K562 (cell line): ENCODE data around the gene YY1AP1. TPM values are rescaled to one million over a fixed set of nuclear protein-coding genes. Genes with fewer than 3 reads are reported as not detected.

Source experiments
- ATAC-seq: fragments of 200-7000 bp; cut with Tn5 transposase; 3 replicates; pipeline ENCODE4 v1.9.1; 2020; ENCODE audit warnings: moderate library complexity
- BruUV-seq: library from RNA; stranded (reverse); fragments of 400-500 nt; replicated peaks from 2 replicates; lab custom pipeline; 2021; lab: Mats Ljungman, UMichigan
- CTCF ChIA-PET: fragments of 300-600 bp; formaldehyde crosslinking; extraction: SDS; loops from one replicate; lab custom pipeline; 2021; ENCODE audit warnings: low intra/inter-chr PET ratio; lab: Yijun Ruan, JAX
- POLR2A ChIA-PET: fragments of 300-600, 350-650 bp; sonication (Branson Sonifier 250); formaldehyde crosslinking; extraction: SDS; loops from one replicate; lab custom pipeline; 2021; ENCODE audit warnings: antibody characterized with exemption, inconsistent platforms; lab: Yijun Ruan, JAX
- DNase-seq, 4 experiments: peaks; one replicate each; pipeline versions ENCODE4 v3.0.0 to v3.0.0-alpha.2; 2011 to 2018; ENCODE audit warnings: low spot score in 3 of 4, mixed read lengths in 3 of 4; ENCODE audit errors: extremely low read depth in 1 of 4
- FAIRE-seq: peaks from 2 replicates; lab custom pipeline; 2011; peaks lifted over from hg19 to GRCh38; lab: Jason Lieb, UNC
- H2AFZ ChIP-seq: 2 replicates; pipeline ENCODE4 v1.6.0; 2011; ENCODE audit warnings: low read depth, low read length, control low read depth, inconsistent platforms
- H3K27ac ChIP-seq: fragments of 200-600 bp; 3 replicates; pipeline ENCODE4 v1.8.0; 2011; ENCODE audit warnings: low read depth, mild to moderate bottlenecking, control low read depth, inconsistent platforms, low read length, moderate library complexity, mixed read lengths; ENCODE audit errors: extremely low read depth
- H3K27me3 ChIP-seq, 2 experiments: fragments of 300-600 bp in 1 of 2; 2 replicates in 1 of 2; 3 replicates in 1 of 2; pipeline versions ENCODE4 v1.6.0 to v1.8.0; 2011; ENCODE audit warnings: inconsistent platforms in 2 of 2, low read length in 2 of 2, mild to moderate bottlenecking in 1 of 2, mixed read lengths in 1 of 2, moderate library complexity in 1 of 2; ENCODE audit not compliant: control insufficient read depth in 2 of 2, insufficient read depth in 2 of 2
- H3K36me3 ChIP-seq: fragments of 300-600 bp; 3 replicates; pipeline ENCODE4 v1.8.0; 2011; ENCODE audit warnings: mild to moderate bottlenecking, low read length, inconsistent platforms; ENCODE audit not compliant: control insufficient read depth, insufficient read depth
- H3K4me1 ChIP-seq, 2 experiments: fragments of 200-600 bp in 1 of 2; replicated peaks in 1 of 2; 2 replicates in 1 of 2; 3 replicates in 1 of 2; pipeline versions ENCODE4 v1.5.1 to v1.8.0; 2011; ENCODE audit warnings: inconsistent platforms in 2 of 2, low read length in 2 of 2, mild to moderate bottlenecking in 1 of 2, mixed read lengths in 1 of 2, moderate library complexity in 1 of 2; ENCODE audit not compliant: control insufficient read depth in 2 of 2, insufficient read depth in 2 of 2
- H3K4me2 ChIP-seq: 2 replicates; pipeline ENCODE4 v1.6.1; 2011; ENCODE audit warnings: low read length, control low read depth, inconsistent platforms, mixed read lengths; ENCODE audit not compliant: insufficient read depth
- H3K4me3 ChIP-seq: fragments of 200-600 bp; sonication (generic), shearing (Covaris generic); 2 replicates; pipeline ENCODE4 v1.5.1; 2016; ENCODE audit warnings: control low read depth, inconsistent platforms
- H3K79me2 ChIP-seq: fragments of 200-600 bp; 3 replicates; pipeline ENCODE4 v1.8.0; 2011; ENCODE audit warnings: low read length, inconsistent platforms; ENCODE audit not compliant: control insufficient read depth, insufficient read depth
- H3K9ac ChIP-seq, 2 experiments: 2 replicates each; pipeline versions ENCODE4 v1.6.0 to v1.6.1; 2011; ENCODE audit warnings: low read depth in 2 of 2, low read length in 2 of 2, control low read depth in 1 of 2, inconsistent platforms in 1 of 2, mild to moderate bottlenecking in 1 of 2, mixed read lengths in 1 of 2; ENCODE audit not compliant: insufficient read depth in 1 of 2
- H3K9me1 ChIP-seq: one replicate; pipeline ENCODE4 v1.6.0; 2011; ENCODE audit warnings: inconsistent platforms, mild to moderate bottlenecking, low read length, moderate library complexity; ENCODE audit not compliant: control insufficient read depth, insufficient read depth
- H3K9me3 ChIP-seq: replicated peaks from 2 replicates; pipeline ENCODE4 v1.5.1; 2011; ENCODE audit warnings: low read depth, low read length, inconsistent platforms; ENCODE audit not compliant: control insufficient read depth, insufficient read depth
- H4K20me1 ChIP-seq: replicated peaks from 2 replicates; pipeline ENCODE4 v1.6.1; 2011; ENCODE audit warnings: low read length, inconsistent platforms, mixed read lengths; ENCODE audit not compliant: control insufficient read depth, insufficient read depth
- ARNT ChIP-seq, 2 experiments: fragments of 450-650 bp; IDR thresholded peaks; 2 replicates each; pipeline ENCODE4 v1.6.1; 2016; ENCODE audit warnings: mild to moderate bottlenecking in 1 of 2
- CHD4 ChIP-seq: fragments of 200-600 bp; sonication (generic); IDR thresholded peaks from 3 replicates; pipeline ENCODE4 v1.6.1; 2012; ENCODE audit warnings: low read depth, mild to moderate bottlenecking, mixed read lengths, low read length, inconsistent platforms; ENCODE audit not compliant: insufficient read depth, insufficient replicate concordance, poor library complexity, severe bottlenecking
- EWSR1 ChIP-seq: fragments of 450-650 bp; IDR thresholded peaks from 2 replicates; pipeline ENCODE4 v1.6.1; 2018; ENCODE audit warnings: borderline replicate concordance, mild to moderate bottlenecking, low read depth, moderate library complexity; ENCODE audit not compliant: partially characterized antibody
- GTF2E2 ChIP-seq: fragments of 200-800 bp; sonication (Bioruptor generic); IDR thresholded peaks from 2 replicates; pipeline ENCODE4 v1.6.1; 2016; ENCODE audit warnings: missing genetic modification characterization, missing compliant biosample characterization
- HEY1 ChIP-seq: fragments of 250-450 bp; sonication (Bioruptor Pico); IDR thresholded peaks from 2 replicates; pipeline ENCODE4 v1.5.0; 2020; ENCODE audit warnings: mild to moderate bottlenecking, moderate library complexity, borderline replicate concordance
- KDM1A ChIP-seq, 2 experiments: fragments of 450-650 bp; IDR thresholded peaks; 2 replicates each; pipeline ENCODE4 v1.6.1; 2016; ENCODE audit warnings: mild to moderate bottlenecking in 2 of 2
- KLF13 ChIP-seq: fragments of 450-650 bp; IDR thresholded peaks from 2 replicates; pipeline ENCODE4 v1.6.1; 2016; ENCODE audit warnings: missing genetic modification characterization, low read depth, mild to moderate bottlenecking, missing compliant biosample characterization, moderate library complexity, borderline replicate concordance
- MCM5 ChIP-seq: fragments of 450-650 bp; IDR thresholded peaks from 2 replicates; pipeline ENCODE4 v1.6.1; 2016; ENCODE audit warnings: low read depth
- MYBL2 ChIP-seq, 2 experiments: fragments of 450-650 bp in 1 of 2; sonication (generic) in 1 of 2; formaldehyde crosslinking in 1 of 2; IDR thresholded peaks; 2 replicates each; pipeline versions ENCODE4 v1.6.1 to v1.8.1; 2017 to 2022; ENCODE audit warnings: borderline replicate concordance in 1 of 2, inconsistent platforms in 1 of 2, low read depth in 1 of 2, mild to moderate bottlenecking in 1 of 2, missing genetic modification reagents in 1 of 2, moderate library complexity in 1 of 2
- NR2C2 ChIP-seq, 2 experiments: fragments of 200-800 bp in 1 of 2; sonication (Bioruptor generic) in 1 of 2; sonication (generic) in 1 of 2; formaldehyde crosslinking in 1 of 2; IDR thresholded peaks; 2 replicates each; pipeline versions ENCODE4 v1.6.1 to v1.8.0; 2016 to 2022; ENCODE audit warnings: mild to moderate bottlenecking in 1 of 2, missing compliant biosample characterization in 1 of 2, missing genetic modification characterization in 1 of 2, missing genetic modification reagents in 1 of 2
- POLR3G ChIP-seq: IDR thresholded peaks from 2 replicates; pipeline ENCODE4 v1.6.1; 2011; ENCODE audit not compliant: insufficient read length, insufficient replicate concordance; ENCODE audit errors: extremely low read depth
- PPARD ChIP-seq: fragments of 250-450 bp; sonication (Bioruptor Pico); IDR thresholded peaks from 2 replicates; pipeline ENCODE4 v1.8.0; 2022; ENCODE audit warnings: inconsistent platforms, mild to moderate bottlenecking, moderate library complexity
- SMAD4 ChIP-seq: fragments of 250-450 bp; sonication (Bioruptor Pico); conservative IDR thresholded peaks from 2 replicates; pipeline ENCODE4 v1.8.0; 2021; ENCODE audit warnings: inconsistent platforms, mild to moderate bottlenecking, moderate library complexity
- STAT5B ChIP-seq: fragments of 250-450 bp; sonication (Bioruptor Pico); IDR thresholded peaks from 2 replicates; pipeline ENCODE4 v1.8.0; 2021; ENCODE audit warnings: mild to moderate bottlenecking, inconsistent platforms
- TCF7 ChIP-seq: sonication (generic); IDR thresholded peaks from 2 replicates; pipeline ENCODE4 v1.6.1; 2016; ENCODE audit warnings: antibody characterized with exemption, borderline replicate concordance
- XRCC5 ChIP-seq: fragments of 200-400 bp; formaldehyde crosslinking; IDR thresholded peaks from 2 replicates; pipeline ENCODE4 v1.6.1; 2017; ENCODE audit warnings: low read depth, mild to moderate bottlenecking, low read length
- ZNF24 ChIP-seq: fragments of 450-650 bp; IDR thresholded peaks from 2 replicates; pipeline ENCODE4 v1.6.1; 2016
- ZNF324 ChIP-seq: fragments of 250-450 bp; sonication (Bioruptor Pico); IDR thresholded peaks from 2 replicates; pipeline ENCODE4 v1.4.0; 2020; ENCODE audit warnings: mild to moderate bottlenecking
- ZNF354B ChIP-seq: fragments of 250-450 bp; sonication (Bioruptor Pico); IDR thresholded peaks from 2 replicates; pipeline ENCODE4 v1.4.0; 2020
- WGBS: fragments of 100-300 bp; shearing (Covaris generic); methylation state at CpG from one replicate; pipeline ENCODE4 v1.1.6; 2016; ENCODE audit warnings: low coverage, mixed read lengths; ENCODE audit not compliant: insufficient coverage; ENCODE audit errors: missing lambda C conversion rate; 5-methylcytosine and 5-hydroxymethylcytosine counted together
- in situ Hi-C: fragments of 300-500 bp; cut with MboI; formaldehyde crosslinking; loops from 4 replicates; pipeline ENCODE4 v1.15.0; 2018; ENCODE audit warnings: inconsistent platforms, mixed read lengths
- intact Hi-C: fragments of 100-400 bp; cut with micrococcal nuclease; formaldehyde crosslinking; loops from 2 replicates; pipeline ENCODE4 v1.14.2; 2022
- polyA plus RNA-seq, 8 experiments: library from polyadenylated mRNA; depleted of rRNA in 4 of 8; stranded (reverse) in 5 of 8; unstranded in 3 of 8; fragments of >200 nt; fragmentation: Nextera tagmentation in 2 of 8; fragmentation: Illumina TruSeq in 1 of 8; extraction: Ambion mirVana in 2 of 8; extraction: Trizol in 1 of 8; gene quantifications; 2 replicates each; pipeline versions ENCODE4 v1.2.1 to v1.2.3, GENCODE V29; 2011 to 2014; ENCODE audit warnings: inconsistent platforms in 1 of 8, missing spikeins in 1 of 8
- total RNA-seq, 7 experiments: library from RNA; depleted of rRNA in 6 of 7; stranded (reverse); fragments of >200 nt in 6 of 7; fragmentation: Illumina TruSeq in 2 of 7; extraction: Trizol in 2 of 7; gene quantifications; 2 replicates each; pipeline versions ENCODE4 v1.2.1 to v1.2.3, GENCODE V29; 2011 to 2021; ENCODE audit warnings: low replicate concordance in 1 of 7
- TF ChIP-seq, protein P1 (sequence below): fragments of 250-450 bp; sonication (Bioruptor Pico); IDR thresholded peaks from 2 replicates; pipeline ENCODE4 v1.4.0; 2020; ENCODE audit warnings: mild to moderate bottlenecking, moderate library complexity

The YY1AP1 gene
- total and polyA plus RNA-seq, 9 of the 15 experiments (the other 6 are each of a cell fraction or from before 2014, with no cell fraction given), result 18.4 to 90.7 (median 42.9) TPM

- no peaks in the 10 kb centered on the region for H3K9me3 ChIP-seq
- TF ChIP-seq KLF13 (no peak), TCF7 (no peak), MCM5 (no peak), SMAD4 (CRISPR knock-in tag) (no peak), ZNF24 (no peak), ZNF324 (no peak), CHD4 (no peak), HEY1 (CRISPR knock-in tag) (no peak), KDM1A (IDR thresholded peaks at IDR 0.05) (no peak), XRCC5 (no peak), MYBL2 (IDR thresholded peaks at IDR 0.05; ENCODE audit: low read depth) (no peak), MYBL2 (CRISPR knock-in tag; IDR thresholded peaks at IDR 0.05; ENCODE audit: borderline replicate concordance) (no peak), NR2C2 (CRISPR knock-in tag; IDR thresholded peaks at IDR 0.05) (no peak), NR2C2 (tag; IDR thresholded peaks at IDR 0.05) (no peak), POLR3G (no peak), ZNF354B (CRISPR knock-in tag) (no peak), STAT5B (no peak), PPARD (CRISPR knock-in tag) (no peak), ARNT (IDR thresholded peaks at IDR 0.05) (no peak), EWSR1 (no peak), GTF2E2 (no peak)
- TF ChIP-seq, protein P1, sequence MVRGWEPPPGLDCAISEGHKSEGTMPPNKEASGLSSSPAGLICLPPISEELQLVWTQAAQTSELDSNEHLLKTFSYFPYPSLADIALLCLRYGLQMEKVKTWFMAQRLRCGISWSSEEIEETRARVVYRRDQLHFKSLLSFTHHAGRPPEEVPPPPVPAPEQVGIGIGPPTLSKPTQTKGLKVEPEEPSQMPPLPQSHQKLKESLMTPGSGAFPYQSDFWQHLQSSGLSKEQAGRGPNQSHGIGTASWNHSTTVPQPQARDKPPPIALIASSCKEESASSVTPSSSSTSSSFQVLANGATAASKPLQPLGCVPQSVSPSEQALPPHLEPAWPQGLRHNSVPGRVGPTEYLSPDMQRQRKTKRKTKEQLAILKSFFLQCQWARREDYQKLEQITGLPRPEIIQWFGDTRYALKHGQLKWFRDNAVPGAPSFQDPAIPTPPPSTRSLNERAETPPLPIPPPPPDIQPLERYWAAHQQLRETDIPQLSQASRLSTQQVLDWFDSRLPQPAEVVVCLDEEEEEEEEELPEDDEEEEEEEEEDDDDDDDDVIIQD (CRISPR knock-in tag), result no peak
- H3K27me3 ChIP-seq, result no peaks in the 10 kb centered on the region
- POLR2A ChIA-PET, result interaction anchor here (0.6 to 1.4 kb wide), 2 partner anchors 10 to 57 kb away, joined by 3 to 5 read pairs; no protein-coding TSS in a partner anchor
- H3K9me1 ChIP-seq, result no peaks in the 10 kb centered on the region
- H3K27ac ChIP-seq, result no peak overlapping the region
- BruUV-seq, result no TSS peak
- H3K36me3 ChIP-seq, result peaks cover 76% of the 10 kb centered on the region
- intact Hi-C loops (no loop called here), in situ Hi-C loops (no loop called here)
- ATAC-seq (no peak), FAIRE-seq (no peak), DNase-seq (no peak)
- CTCF ChIA-PET, result no interaction called here
- 95% methylated on average over 4 of the region's 4 CpGs for WGBS
- no peak overlapping the region for H3K4me3 ChIP-seq
- no peak overlapping the region for H2AFZ ChIP-seq
- H4K20me1 ChIP-seq, result no peaks in the 10 kb centered on the region
- H3K79me2 ChIP-seq, result peaks cover 20% of the 10 kb centered on the region; the same call in 2 of the 3 replicates
- no peaks in the 10 kb centered on the region for H3K4me1 ChIP-seq
- no peak overlapping the region for H3K9ac ChIP-seq
- no peak overlapping the region for H3K4me2 ChIP-seq
These were observed 31.1 kb upstream of the YY1AP1 start for GRCh38 chr1:155719703-155720102.
